GM20000 (cell line): Measurements from ENCODE around the gene RBP5.

Source experiments
- DNase-seq: peaks from one replicate; pipeline ENCODE4 v3.0.0; 2012; ENCODE audit warnings: low spot score
- CTCF ChIP-seq: IDR thresholded peaks from 2 replicates; pipeline ENCODE4 v1.5.1; 2012; ENCODE audit warnings: mild to moderate bottlenecking, control low read depth; ENCODE audit errors: extremely low read depth, missing control alignments

Gene RBP5

DNA sequence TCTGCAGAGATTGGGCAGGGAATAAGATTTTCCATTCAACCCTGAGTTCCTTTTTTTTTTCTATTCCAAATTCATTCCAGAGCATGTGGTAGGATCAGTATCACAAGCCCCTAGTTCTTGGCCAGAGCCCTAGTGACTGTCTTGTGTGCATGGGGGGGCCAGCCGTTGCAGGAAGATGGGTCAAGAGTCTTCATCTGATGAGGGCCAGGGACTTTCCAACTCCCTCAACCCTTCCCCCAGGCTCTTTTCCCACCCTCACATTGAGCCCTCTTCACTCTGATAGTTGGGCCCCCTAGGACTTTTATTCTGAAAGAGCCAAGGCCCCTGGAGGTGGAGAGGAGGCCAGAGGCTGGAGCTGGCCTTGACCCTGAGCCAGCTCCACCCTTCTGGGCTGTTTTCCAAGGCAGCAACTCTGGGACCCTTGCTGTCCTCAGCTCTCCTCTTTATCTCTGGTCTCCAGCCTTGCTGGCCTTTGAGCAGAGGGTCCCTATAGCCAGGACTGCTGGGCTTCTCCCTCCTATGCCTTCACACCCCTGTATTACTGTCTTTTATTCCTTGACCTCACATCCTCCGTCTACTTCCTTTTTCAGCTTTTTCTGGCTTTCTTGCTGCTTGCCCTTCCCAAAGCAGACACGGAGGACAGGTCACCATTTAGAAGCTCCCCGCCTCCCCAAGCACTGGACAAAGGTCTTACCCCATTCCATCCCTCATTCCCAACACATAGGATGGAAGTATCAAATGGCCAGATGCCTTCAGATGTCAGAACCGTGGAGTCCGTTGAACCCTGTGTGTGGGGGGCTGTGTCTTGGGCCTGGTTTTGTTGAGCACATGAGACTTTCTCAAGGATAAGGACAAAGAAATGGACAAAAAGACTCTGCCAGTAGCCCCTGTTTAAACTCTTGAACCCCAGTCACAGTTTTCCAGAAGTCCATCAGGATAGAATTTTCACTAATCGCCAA is 5.6 kb downstream of the RBP5 start:
- TF ChIP-seq CTCF, result no peak
- DNase-seq, result no peak

DNA sequence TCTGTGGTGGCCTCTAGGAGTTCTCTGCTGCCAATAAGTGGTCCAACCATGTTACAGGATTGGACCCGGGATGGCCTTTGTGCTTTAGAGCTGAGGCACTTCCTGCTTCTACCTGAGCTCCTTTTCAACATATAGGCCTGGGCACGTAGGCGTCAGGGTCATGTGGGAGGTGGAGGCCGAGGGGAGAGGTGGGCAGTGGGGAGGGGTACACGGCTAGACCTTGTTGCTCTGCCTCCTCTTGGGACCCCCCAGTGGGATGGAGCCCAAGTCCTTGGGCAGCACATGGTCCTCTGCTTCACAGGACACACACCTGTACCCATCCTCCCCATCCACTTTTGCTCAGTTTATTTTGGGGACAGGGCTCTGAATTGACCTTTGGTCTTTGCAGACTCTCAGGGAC is 7.4 kb downstream of the RBP5 start:
- no peak for DNase-seq
- TF ChIP-seq CTCF, result no peak

DNA sequence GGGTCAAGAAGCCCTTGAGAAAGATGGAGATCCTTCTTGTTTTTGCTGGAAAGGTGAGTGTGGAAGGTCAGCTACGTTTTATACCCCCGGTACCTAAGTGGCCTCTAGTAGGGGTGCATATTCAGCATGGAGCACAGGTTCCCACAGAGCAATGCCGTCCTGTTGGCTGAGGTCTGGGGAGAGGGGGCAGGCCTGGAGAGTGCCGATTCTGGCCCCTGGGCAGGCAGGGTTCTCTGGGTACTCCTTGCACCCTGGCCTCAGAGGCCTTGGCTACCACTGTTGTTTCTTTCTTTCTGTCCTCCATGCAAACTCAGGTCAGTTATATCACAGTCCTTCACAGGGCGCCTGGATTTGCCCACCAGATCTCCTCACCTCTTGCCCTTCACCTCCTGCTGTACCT is 8.5 kb downstream of the RBP5 start:
- TF ChIP-seq CTCF, result no peak
- no peak for DNase-seq

DNA sequence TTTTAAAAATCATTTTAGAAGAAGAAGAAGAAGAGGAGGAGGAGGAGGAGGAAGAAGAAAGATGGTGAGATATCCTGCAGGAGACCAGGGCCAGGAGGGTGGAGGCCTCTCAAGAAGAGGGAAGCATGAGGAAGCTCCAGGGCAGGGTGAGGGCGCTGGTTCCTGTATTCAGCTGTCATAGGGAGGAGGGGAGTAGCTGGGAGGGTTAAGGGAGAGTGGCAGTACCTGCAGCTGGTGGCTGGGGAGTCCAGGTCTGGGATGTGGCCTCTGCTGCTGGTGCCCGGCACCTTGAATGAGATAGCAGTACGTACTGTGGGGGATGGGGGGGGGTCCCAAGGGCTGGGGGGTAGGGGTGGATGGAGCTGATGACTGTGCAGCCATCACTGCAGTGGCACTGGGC is 9.8 kb downstream of the RBP5 start:
- TF ChIP-seq CTCF, result no peak
- DNase-seq, result no peak

DNA sequence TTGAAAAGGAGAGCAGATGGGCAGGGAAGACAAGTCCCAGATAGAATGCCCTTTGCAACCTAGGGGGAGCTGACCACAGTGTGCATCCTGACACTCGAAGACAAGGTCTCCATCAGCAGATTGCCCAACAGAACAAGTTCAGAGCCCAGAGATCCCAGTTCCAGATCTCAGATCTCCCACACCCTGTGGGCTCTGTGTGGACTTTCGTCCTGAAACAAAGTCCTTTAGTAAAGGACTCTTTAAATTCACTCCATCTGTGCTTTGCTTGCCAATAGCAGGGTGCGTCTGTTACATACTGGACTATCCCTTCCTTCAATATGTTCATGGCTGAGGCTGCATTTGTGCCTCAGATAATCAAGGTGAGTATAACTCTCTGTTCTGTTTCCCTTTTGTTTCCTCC is 11.0 kb downstream of the RBP5 start:
- no peak for TF ChIP-seq CTCF
- DNase-seq, result no peak

- no peak for TF ChIP-seq CTCF
- no peak for DNase-seq
Measured at GRCh38 chr12:7116916-7117315, 11.8 kb downstream of the RBP5 start.

GRCh38 chr12:7116196-7116595 is 12.5 kb downstream of the RBP5 start:
- no peak for TF ChIP-seq CTCF
- no peak for DNase-seq
